ENCODE data around the gene GINS1. TPM values are rescaled to one million over a fixed set of nuclear protein-coding genes. Genes with fewer than 3 reads are reported as not detected.

Gene GINS1
- total RNA-seq, 1 experiment from 2014 or later: 6.0 TPM

DNA sequence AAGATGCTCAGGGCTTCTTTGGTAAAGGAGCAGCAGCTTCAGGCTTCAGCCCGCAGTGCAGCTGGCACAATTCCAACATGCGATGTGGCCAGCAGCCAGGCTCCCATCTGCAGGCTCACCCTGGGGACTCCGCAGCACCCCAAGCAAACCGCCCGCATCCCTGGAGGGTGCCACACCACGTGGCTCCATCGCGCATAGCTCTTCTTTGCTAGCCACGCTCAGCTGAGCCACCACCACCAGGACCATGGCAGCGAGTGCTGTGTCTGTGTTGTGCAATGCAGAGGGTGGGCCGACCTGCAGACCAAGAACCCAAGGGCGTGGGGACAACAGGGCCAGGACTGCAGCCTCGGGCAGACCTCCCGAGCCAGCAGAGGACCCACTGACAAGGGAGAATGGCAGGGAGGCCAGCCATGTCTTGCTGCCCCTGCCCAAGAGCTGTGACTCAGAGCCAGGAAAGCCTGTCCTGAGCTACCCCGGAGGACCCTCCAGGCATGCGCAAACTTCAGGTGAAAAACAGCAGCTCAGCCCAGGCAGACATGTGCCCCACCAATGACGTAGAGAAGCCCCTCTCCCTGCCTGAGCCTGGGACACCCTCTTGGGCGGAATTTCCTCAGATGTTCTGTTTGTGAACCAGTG lies 87.8 kb downstream of the GINS1 start:
- TF ChIP-seq, protein P1, sequence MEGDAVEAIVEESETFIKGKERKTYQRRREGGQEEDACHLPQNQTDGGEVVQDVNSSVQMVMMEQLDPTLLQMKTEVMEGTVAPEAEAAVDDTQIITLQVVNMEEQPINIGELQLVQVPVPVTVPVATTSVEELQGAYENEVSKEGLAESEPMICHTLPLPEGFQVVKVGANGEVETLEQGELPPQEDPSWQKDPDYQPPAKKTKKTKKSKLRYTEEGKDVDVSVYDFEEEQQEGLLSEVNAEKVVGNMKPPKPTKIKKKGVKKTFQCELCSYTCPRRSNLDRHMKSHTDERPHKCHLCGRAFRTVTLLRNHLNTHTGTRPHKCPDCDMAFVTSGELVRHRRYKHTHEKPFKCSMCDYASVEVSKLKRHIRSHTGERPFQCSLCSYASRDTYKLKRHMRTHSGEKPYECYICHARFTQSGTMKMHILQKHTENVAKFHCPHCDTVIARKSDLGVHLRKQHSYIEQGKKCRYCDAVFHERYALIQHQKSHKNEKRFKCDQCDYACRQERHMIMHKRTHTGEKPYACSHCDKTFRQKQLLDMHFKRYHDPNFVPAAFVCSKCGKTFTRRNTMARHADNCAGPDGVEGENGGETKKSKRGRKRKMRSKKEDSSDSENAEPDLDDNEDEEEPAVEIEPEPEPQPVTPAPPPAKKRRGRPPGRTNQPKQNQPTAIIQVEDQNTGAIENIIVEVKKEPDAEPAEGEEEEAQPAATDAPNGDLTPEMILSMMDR (IDR thresholded peaks at IDR 0.05; ENCODE audit: unreplicated experiment): no peak
- no peak overlapping the region for H3K27ac Mint-ChIP-seq (ENCODE audit: low read depth, unreplicated experiment)
- BruUV-seq (replicated peaks): no TSS peak
- no peak for DNase-seq (ENCODE audit: unreplicated experiment)
- intact Hi-C loops (cut with micrococcal nuclease): no loop called here
- no peak overlapping the region for H3K4me3 Mint-ChIP-seq (ENCODE audit: unreplicated experiment)
- peaks cover 10% of the 10 kb centered on the region for H3K27me3 Mint-ChIP-seq (ENCODE audit: insufficient read depth, unreplicated experiment)
- CTCF ChIA-PET: interaction anchor here (1.0 to 1.7 kb wide), 2 partner anchors 45 to 316 kb away, joined by 4 to 5 read pairs; no protein-coding TSS in a partner anchor
- no peaks in the 10 kb centered on the region for H3K9me3 Mint-ChIP-seq (ENCODE audit: unreplicated experiment)
- H3K36me3 Mint-ChIP-seq (ENCODE audit: insufficient read depth, unreplicated experiment): no peaks in the 10 kb centered on the region
- peaks cover 5% of the 10 kb centered on the region for H3K4me1 Mint-ChIP-seq (ENCODE audit: insufficient read depth, unreplicated experiment)
- POLR2A ChIA-PET: interaction anchor here (0.7 to 1.1 kb wide), 3 partner anchors 15 to 199 kb away, joined by 3 read pairs; no protein-coding TSS in a partner anchor

DNA sequence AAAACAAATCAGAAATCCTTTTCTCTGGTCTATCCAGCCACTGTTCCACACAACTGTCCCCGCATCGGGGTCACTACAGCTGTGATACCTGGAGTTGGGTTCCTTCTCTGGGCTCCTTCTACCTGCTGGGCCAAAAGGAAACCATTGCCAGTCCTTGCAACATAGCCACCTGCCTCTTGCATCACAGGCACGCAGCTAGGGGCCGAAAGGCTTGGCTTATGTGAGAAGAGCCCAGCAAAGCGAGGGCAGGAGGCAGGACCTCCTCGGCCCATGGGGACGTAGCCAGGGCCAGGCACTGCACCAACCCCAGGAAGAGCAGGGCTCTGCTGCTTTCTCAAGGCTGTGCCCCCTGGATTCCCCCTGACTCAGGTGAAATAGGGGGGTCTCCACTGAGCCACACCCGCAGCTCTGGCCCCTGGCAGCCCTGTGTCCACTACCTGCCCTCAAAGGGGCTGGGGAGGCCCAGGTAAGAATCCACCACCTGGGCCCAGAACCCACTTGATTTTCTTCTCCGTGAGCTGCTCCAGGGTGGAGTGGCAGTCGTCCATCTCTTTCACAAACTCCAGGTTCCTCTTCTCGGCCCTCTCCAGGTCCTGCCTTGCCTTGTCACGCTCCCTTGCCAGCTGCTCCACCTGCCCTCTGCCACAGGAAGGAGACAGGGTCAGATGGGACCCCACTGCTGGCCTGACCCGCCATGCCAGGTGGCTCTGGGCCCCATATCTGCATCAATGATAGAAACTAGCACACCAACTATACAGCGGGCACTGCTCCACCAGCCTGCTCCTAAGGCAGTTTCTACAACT lies 88.9 kb downstream of the GINS1 start:
- intact Hi-C loops (cut with micrococcal nuclease): no loop called here
- ChIA-PET POLR2A (interaction anchor here (1.0 to 1.1 kb wide), 2 partner anchors 17 to 89 kb away, joined by 3 read pairs; partner anchors contain the start of gene GINS1), CTCF (interaction anchor here (0.7 to 1.7 kb wide), 3 partner anchors 15 to 73 kb away, joined by 3 to 4 read pairs (median 3); no protein-coding TSS in a partner anchor)
- H3K9me3 Mint-ChIP-seq (ENCODE audit: unreplicated experiment): no peaks in the 10 kb centered on the region
- H3K36me3 Mint-ChIP-seq (ENCODE audit: insufficient read depth, unreplicated experiment): no peaks in the 10 kb centered on the region
- H3K27me3 Mint-ChIP-seq (ENCODE audit: insufficient read depth, unreplicated experiment): peaks cover 10% of the 10 kb centered on the region
- no peak overlapping the region for H3K4me3 Mint-ChIP-seq (ENCODE audit: unreplicated experiment)
- peaks cover 5% of the 10 kb centered on the region for H3K4me1 Mint-ChIP-seq (ENCODE audit: insufficient read depth, unreplicated experiment)
- no TSS peak for BruUV-seq (replicated peaks)
- DNase-seq (ENCODE audit: unreplicated experiment): peak; percentile 33
- TF ChIP-seq, protein P1 (IDR thresholded peaks at IDR 0.05; ENCODE audit: unreplicated experiment): no peak
- H3K27ac Mint-ChIP-seq (ENCODE audit: low read depth, unreplicated experiment): no peak overlapping the region

DNA sequence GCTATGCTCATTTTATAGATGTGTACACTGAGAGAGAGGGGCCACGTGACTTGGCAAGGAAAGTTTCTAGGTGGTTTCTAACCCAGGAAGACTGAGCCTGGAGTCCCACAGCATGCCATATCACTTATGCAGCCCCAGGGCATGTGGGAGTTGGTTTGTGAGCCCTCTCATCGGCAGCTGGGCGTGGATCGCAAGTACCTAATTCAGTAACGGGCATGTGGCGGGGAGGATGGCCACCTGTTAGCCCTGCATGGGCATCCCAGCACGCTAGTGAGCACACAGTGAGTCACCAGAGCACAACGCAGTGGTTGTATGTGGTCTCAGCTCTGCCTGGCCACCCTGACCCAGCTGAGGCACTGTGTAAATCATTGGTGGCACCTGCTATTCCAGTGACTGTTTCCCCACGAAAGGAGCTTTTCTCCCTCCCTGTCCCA lies 89.5 kb downstream of the GINS1 start:
- no TSS peak for BruUV-seq (replicated peaks)
- Mint-ChIP-seq H3K27me3 (ENCODE audit: insufficient read depth, unreplicated experiment) (peaks cover 4% of the 10 kb centered on the region), H3K27ac (ENCODE audit: low read depth, unreplicated experiment) (no peak overlapping the region), H3K9me3 (ENCODE audit: unreplicated experiment) (no peaks in the 10 kb centered on the region), H3K4me1 (ENCODE audit: insufficient read depth, unreplicated experiment) (peaks cover 5% of the 10 kb centered on the region), H3K36me3 (ENCODE audit: insufficient read depth, unreplicated experiment) (no peaks in the 10 kb centered on the region), H3K4me3 (ENCODE audit: unreplicated experiment) (no peak overlapping the region)
- CTCF ChIA-PET: interaction anchor here (0.7 to 0.8 kb wide), 3 partner anchors 16 to 186 kb away, joined by 3 read pairs; no protein-coding TSS in a partner anchor
- DNase-seq (ENCODE audit: unreplicated experiment): peak; percentile 67
- TF ChIP-seq, protein P1 (IDR thresholded peaks at IDR 0.05; ENCODE audit: unreplicated experiment): no peak
- intact Hi-C loops (cut with micrococcal nuclease): no loop called here
- POLR2A ChIA-PET: interaction anchor here (1.0 to 1.1 kb wide), 2 partner anchors 16 to 89 kb away, joined by 3 read pairs; partner anchors contain the start of gene GINS1
